ENCODE data around the gene MRPS34.

DNA sequence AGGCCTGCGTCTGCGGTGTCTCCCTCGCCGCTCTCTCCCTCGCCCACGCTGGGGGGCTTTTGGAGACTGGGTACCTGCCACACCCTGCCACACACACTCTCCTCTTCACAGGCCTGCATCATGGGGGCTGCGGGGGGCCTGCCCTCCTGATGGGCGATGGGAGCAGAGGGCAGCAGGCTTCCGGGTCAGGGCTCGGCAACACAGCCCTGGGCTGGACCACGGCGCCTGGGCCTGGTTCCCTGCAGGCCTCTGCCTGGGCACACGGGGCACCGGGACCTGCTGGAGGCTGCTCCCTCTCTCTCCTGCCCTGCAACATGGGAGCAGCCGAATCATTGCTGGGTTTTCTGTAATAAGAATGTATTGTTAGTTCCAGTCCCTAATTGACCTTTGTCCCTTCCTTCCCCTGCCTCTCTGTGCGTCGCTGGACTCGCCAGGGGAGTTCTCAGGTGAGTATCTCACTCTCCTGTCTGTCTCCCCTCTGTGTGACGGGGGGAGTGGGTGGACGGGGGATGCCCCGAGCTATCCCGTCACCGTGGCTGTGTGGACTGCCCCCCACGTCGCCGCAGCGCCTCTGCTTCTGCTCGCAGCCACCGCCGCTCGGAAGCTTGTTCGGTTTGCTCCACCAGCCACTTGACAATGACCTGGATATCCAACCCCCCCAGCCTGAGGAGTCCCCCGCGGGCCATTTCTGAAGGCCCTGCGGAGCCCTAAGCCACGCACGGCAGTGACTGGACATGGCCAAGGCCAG is 15.0 kb downstream of the MRPS34 start:
- no peak for TF ChIP-seq CTCF (IDR thresholded peaks at IDR 0.05; ENCODE audit: insufficient read depth, low read depth, low read length)
- no peak for TF ChIP-seq EZH2 (IDR thresholded peaks at IDR 0.05; ENCODE audit: insufficient read depth, low read length)

Measured in astrocyte (in vitro differentiated cells and primary cell).